Measurements from ENCODE around the gene CACFD1. TPM values are rescaled to one million over a fixed set of nuclear protein-coding genes. Genes with fewer than 3 reads are reported as not detected.

CACFD1 gene
- total RNA-seq, 1 donor: 4.4 TPM

GRCh38 chr9:133467101-133467500 lies 7.3 kb downstream of the CACFD1 start:
- no peak for TF ChIP-seq CTCF (IDR thresholded peaks at IDR 0.05; ENCODE audit: insufficient read depth, low read length)
- no peak overlapping the region for H3K4me3 ChIP-seq (ENCODE audit: low read depth, low read length)
- no peak for DNase-seq (ENCODE audit: low read depth)

GRCh38 chr9:133468374-133468773 lies 8.6 kb downstream of the CACFD1 start:
- TF ChIP-seq CTCF (IDR thresholded peaks at IDR 0.05; ENCODE audit: insufficient read depth, low read length): no peak
- DNase-seq (ENCODE audit: low read depth): no peak
- no peak overlapping the region for H3K4me3 ChIP-seq (ENCODE audit: low read depth, low read length)

- DNase-seq (ENCODE audit: low read depth): no peak
- no peak for TF ChIP-seq CTCF (IDR thresholded peaks at IDR 0.05; ENCODE audit: insufficient read depth, low read length)
- no peak overlapping the region for H3K4me3 ChIP-seq (ENCODE audit: low read depth, low read length)
Observed at GRCh38 chr9:133468777-133469421, 9.1 kb downstream of the CACFD1 start.

- TF ChIP-seq CTCF (IDR thresholded peaks at IDR 0.05; ENCODE audit: insufficient read depth, low read length): no peak
- H3K4me3 ChIP-seq (ENCODE audit: low read depth, low read length): no peak overlapping the region
- no peak for DNase-seq (ENCODE audit: low read depth)
Observed at GRCh38 chr9:133470427-133470924, 10.7 kb downstream of the CACFD1 start.

- TF ChIP-seq CTCF (IDR thresholded peaks at IDR 0.05; ENCODE audit: insufficient read depth, low read length): no peak
- DNase-seq (ENCODE audit: low read depth): no peak
Observed at GRCh38 chr9:133470988-133471387, 11.2 kb downstream of the CACFD1 start.

GRCh38 chr9:133471551-133472276 lies 11.9 kb downstream of the CACFD1 start:
- no peak for DNase-seq (ENCODE audit: low read depth)
- H3K4me3 ChIP-seq (ENCODE audit: low read depth, low read length): no peak overlapping the region
- no peak for TF ChIP-seq CTCF (IDR thresholded peaks at IDR 0.05; ENCODE audit: insufficient read depth, low read length)

More at GRCh38 chr9:133470988-133471387, 11.2 kb downstream of the CACFD1 start:
- H3K4me3 ChIP-seq (ENCODE audit: low read depth, low read length): no peak overlapping the region

All from fibroblast of the aortic adventitia (primary cell).